PC-3 (cell line): ENCODE results near the gene IFTAP. TPM values are rescaled to one million over a fixed set of nuclear protein-coding genes. Genes with fewer than 3 reads are reported as not detected.

Experiments
- ATAC-seq: fragments of 200-7000 bp; cut with Tn5 transposase; 2 replicates; pipeline ENCODE4 v1.9.1; 2020; ENCODE audit warnings: mild to moderate bottlenecking, moderate library complexity
- BruUV-seq: library from RNA; stranded (reverse); fragments of 400-500 nt; replicated peaks from 2 replicates; lab custom pipeline; 2021; lab: Mats Ljungman, UMichigan
- CTCF ChIA-PET: fragments of 300-600 bp; sonication (Branson Sonifier 250); formaldehyde crosslinking; loops from one replicate; lab custom pipeline; 2022; ENCODE audit warnings: antibody characterized with exemption; lab: Charles Lee
- POLR2A ChIA-PET: fragments of 300-600 bp; sonication (Branson Sonifier 250); formaldehyde crosslinking; loops from one replicate; lab custom pipeline; 2022; ENCODE audit warnings: antibody characterized with exemption; ENCODE audit not compliant: unreplicated experiment; lab: Charles Lee
- DNase-seq: peaks from one replicate; pipeline ENCODE4 v3.0.0-alpha.2; 2015
- H2AFZ ChIP-seq: fragments of 300-600 bp; sonication (generic); 2 replicates; pipeline ENCODE4 v1.6.0; 2016; ENCODE audit warnings: antibody characterized with exemption, low read length
- H3F3A ChIP-seq: fragments of 300-600 bp; sonication (generic); one replicate; pipeline ENCODE4 v1.6.0; 2017; ENCODE audit warnings: antibody characterized with exemption, low read length, control low read depth, mild to moderate bottlenecking; ENCODE audit not compliant: unreplicated experiment
- H3K27ac ChIP-seq: fragments of 300-600 bp; sonication (generic); 2 replicates; pipeline ENCODE4 v1.5.1; 2016; ENCODE audit warnings: mild to moderate bottlenecking, low read length
- H3K27me3 ChIP-seq: fragments of 300-600 bp; sonication (generic); 2 replicates; pipeline ENCODE4 v1.6.1; 2016; ENCODE audit warnings: low read length, mixed read lengths
- H3K36me3 ChIP-seq: fragments of 300-600 bp; sonication (generic); 2 replicates; pipeline ENCODE4 v1.6.1; 2016; ENCODE audit warnings: low read depth, mixed run types, low read length, mixed read lengths
- H3K4me1 ChIP-seq: fragments of 300-600 bp; sonication (generic); 2 replicates; pipeline ENCODE4 v1.5.1; 2016; ENCODE audit warnings: low read length; ENCODE audit not compliant: insufficient read depth
- H3K4me2 ChIP-seq: fragments of 300-600 bp; sonication (generic); 2 replicates; pipeline ENCODE4 v1.6.0; 2016; ENCODE audit warnings: low read length
- H3K4me3 ChIP-seq: fragments of 300-600 bp; sonication (generic); 2 replicates; pipeline ENCODE4 v1.5.1; 2016; ENCODE audit warnings: mild to moderate bottlenecking, low read length, mixed read lengths
- H3K79me2 ChIP-seq: fragments of 300-600 bp; sonication (generic); 2 replicates; pipeline ENCODE4 v1.6.1; 2017; ENCODE audit warnings: low read length, mixed read lengths
- H3K9ac ChIP-seq: fragments of 300-600 bp; sonication (generic); 2 replicates; pipeline ENCODE4 v1.6.0; 2016; ENCODE audit warnings: mild to moderate bottlenecking, low read length
- H3K9me2 ChIP-seq: fragments of 300-600 bp; sonication (generic); replicated peaks from 2 replicates; pipeline ENCODE4 v1.6.1; 2016; ENCODE audit warnings: mixed run types, low read length, mixed read lengths
- H3K9me3 ChIP-seq: fragments of 300-600 bp; sonication (generic); 2 replicates; pipeline ENCODE4 v1.6.1; 2016; ENCODE audit warnings: low read length, mixed read lengths
- H4K20me1 ChIP-seq: fragments of 300-600 bp; sonication (generic); 2 replicates; pipeline ENCODE4 v1.6.1; 2016; ENCODE audit warnings: low read length, mixed read lengths
- CTCF ChIP-seq: fragments of 300-600 bp; sonication (generic); conservative IDR thresholded peaks from 2 replicates; pipeline ENCODE4 v1.5.1; 2017; ENCODE audit warnings: antibody characterized with exemption, low read depth, mild to moderate bottlenecking, low read length
- EZH2 ChIP-seq: fragments of 300-600 bp; sonication (generic); IDR thresholded peaks from one replicate; pipeline ENCODE4 v1.6.1; 2017; ENCODE audit warnings: antibody characterized with exemption, mild to moderate bottlenecking, low read length; ENCODE audit not compliant: unreplicated experiment
- EZH2phosphoT487 ChIP-seq: fragments of 300-600 bp; sonication (generic); IDR thresholded peaks from 2 replicates; pipeline ENCODE4 v1.6.1; 2018; ENCODE audit warnings: mild to moderate bottlenecking, antibody characterized with exemption, low read length, borderline replicate concordance
- intact Hi-C: fragments of 100-400 bp; cut with micrococcal nuclease; formaldehyde crosslinking; loops from 2 replicates; pipeline ENCODE4 v1.9.0; 2023
- total RNA-seq: library from RNA; depleted of rRNA; stranded (reverse); fragments of >200 nt; gene quantifications from 2 replicates; pipeline ENCODE4 v1.2.3, GENCODE V29; 2014

Gene IFTAP
- total RNA-seq, 1 experiment from 2014 or later: 17.6 TPM

- Histone ChIP-seq H3K9me3 (no peaks in the 10 kb centered on the region), H3F3A (no peaks in the 10 kb centered on the region), H3K4me1 (no peaks in the 10 kb centered on the region), H3K36me3 (no peaks in the 10 kb centered on the region), H3K27me3 (no peaks in the 10 kb centered on the region), H3K79me2 (no peaks in the 10 kb centered on the region), H3K9ac (no peak overlapping the region), H3K27ac (no peak overlapping the region), H2AFZ (no peak overlapping the region), H4K20me1 (no peaks in the 10 kb centered on the region), H3K4me3 (no peak overlapping the region), H3K4me2 (no peak overlapping the region), H3K9me2 (no peaks in the 10 kb centered on the region)
- ATAC-seq (no peak), DNase-seq (no peak)
- POLR2A ChIA-PET: no interaction called here
- no peak for TF ChIP-seq EZH2
- no peak for TF ChIP-seq EZH2phosphoT487
- no TSS peak for BruUV-seq
- CTCF ChIA-PET: no interaction called here
- intact Hi-C loops: no loop called here
Observed at GRCh38 chr11:36600180-36600579, 5.9 kb downstream of the IFTAP start.

GRCh38 chr11:36601155-36601554 is 6.9 kb downstream of the IFTAP start:
- H3K27me3 ChIP-seq: no peaks in the 10 kb centered on the region
- H3K36me3 ChIP-seq: no peaks in the 10 kb centered on the region
- H3K9ac ChIP-seq: no peak overlapping the region
- intact Hi-C loops: no loop called here
- ATAC-seq (no peak), DNase-seq (no peak)
- POLR2A ChIA-PET: no interaction called here
- H2AFZ ChIP-seq: no peak overlapping the region
- CTCF ChIA-PET: no interaction called here
- H4K20me1 ChIP-seq: no peaks in the 10 kb centered on the region
- no peak overlapping the region for H3K4me2 ChIP-seq
- no peaks in the 10 kb centered on the region for H3K79me2 ChIP-seq
- no peak overlapping the region for H3K27ac ChIP-seq
- BruUV-seq: no TSS peak
- H3K9me2 ChIP-seq: no peaks in the 10 kb centered on the region
- H3K9me3 ChIP-seq: no peaks in the 10 kb centered on the region
- no peaks in the 10 kb centered on the region for H3K4me1 ChIP-seq
- H3K4me3 ChIP-seq: no peak overlapping the region
- TF ChIP-seq EZH2phosphoT487 (no peak), EZH2 (no peak), CTCF (no peak)
- H3F3A ChIP-seq: no peaks in the 10 kb centered on the region

- Histone ChIP-seq H3K9ac (no peak overlapping the region), H4K20me1 (no peaks in the 10 kb centered on the region), H3K4me1 (no peaks in the 10 kb centered on the region), H3K4me2 (no peak overlapping the region), H3F3A (no peaks in the 10 kb centered on the region), H3K79me2 (no peaks in the 10 kb centered on the region), H3K27me3 (no peaks in the 10 kb centered on the region), H3K4me3 (no peak overlapping the region), H3K9me2 (no peaks in the 10 kb centered on the region), H3K9me3 (no peaks in the 10 kb centered on the region), H2AFZ (no peak overlapping the region), H3K36me3 (no peaks in the 10 kb centered on the region), H3K27ac (no peak overlapping the region)
- CTCF ChIA-PET: no interaction called here
- intact Hi-C loops: no loop called here
- DNase-seq (no peak), ATAC-seq (no peak; the same call in 1 of the 2 replicates)
- POLR2A ChIA-PET: interaction anchor here (0.6 kb wide), 1 partner anchor 39 kb away, joined by 5 read pairs; no protein-coding TSS in a partner anchor
- TF ChIP-seq CTCF (no peak), EZH2 (no peak), EZH2phosphoT487 (no peak)
- no TSS peak for BruUV-seq
Observed at GRCh38 chr11:36602135-36602534, 7.8 kb downstream of the IFTAP start.
